Activated CD4-positive, alpha-beta T cell treated with anti-CD3 and anti-CD28 coated beads for 36 hours (primary cell): Measurements from ENCODE around the gene MARK3. TPM values are rescaled to one million over a fixed set of nuclear protein-coding genes. Genes with fewer than 3 reads are reported as not detected.

Experiments used
- ATAC-seq: fragments of 200-7000 bp; cut with Tn5 transposase; one replicate; pipeline ENCODE4 v1.10.0; 2021; ENCODE audit warnings: mild to moderate bottlenecking, moderate library complexity
- CTCF ChIA-PET: fragments of 350-600 bp; sonication (Branson Sonifier 250); formaldehyde crosslinking; loops from one replicate; lab custom pipeline; 2021; ENCODE audit warnings: antibody characterized with exemption; lab: Charles Lee
- POLR2A ChIA-PET: fragments of 350-600 bp; sonication (Branson Sonifier 250); formaldehyde crosslinking; loops from one replicate; lab custom pipeline; 2021; ENCODE audit warnings: antibody characterized with exemption, inconsistent platforms; lab: Charles Lee
- DNase-seq: peaks from one replicate; pipeline ENCODE4 v3.0.0-alpha.2; 2020
- H3K27ac Mint-ChIP-seq: one replicate; pipeline ENCODE4 v1.8.0; 2021; ENCODE audit warnings: mixed read lengths
- H3K27me3 Mint-ChIP-seq: one replicate; pipeline ENCODE4 v1.8.0; 2021; ENCODE audit warnings: mixed read lengths
- H3K36me3 Mint-ChIP-seq: one replicate; pipeline ENCODE4 v1.8.0; 2021; ENCODE audit warnings: low read depth, mixed read lengths
- H3K4me1 Mint-ChIP-seq: one replicate; pipeline ENCODE4 v1.8.0; 2021; ENCODE audit warnings: mixed read lengths
- H3K4me3 Mint-ChIP-seq: one replicate; pipeline ENCODE4 v1.8.0; 2021; ENCODE audit warnings: mild to moderate bottlenecking, moderate library complexity, mixed read lengths
- H3K9me3 Mint-ChIP-seq: one replicate; pipeline ENCODE4 v1.8.0; 2021; ENCODE audit warnings: low read depth, mixed read lengths
- intact Hi-C, 2 experiments: fragments of 100-400 bp; cut with DNase I in 1 of 2; cut with micrococcal nuclease in 1 of 2; formaldehyde crosslinking; loops; one replicate each; pipeline versions ENCODE4 v1.14.2 to v1.15.1; 2022 to 2024; cut with DNase I, micrococcal nuclease
- total RNA-seq, 2 experiments: library from RNA; stranded (reverse); gene quantifications; one replicate each; pipeline ENCODE4 v1.2.3, GENCODE V29; 2021

The MARK3 gene
- total RNA-seq, 2 experiments from 2014 or later: 57.3 to 64.9 TPM

- ChIA-PET CTCF (no interaction called here), POLR2A (interaction anchor here (0.8 kb wide), 1 partner anchor 10 kb away, joined by 3 read pairs; no protein-coding TSS in a partner anchor)
- DNase-seq (no peak), ATAC-seq (no peak)
- Mint-ChIP-seq H3K27ac (no peak overlapping the region), H3K4me1 (peaks cover 22% of the 10 kb centered on the region), H3K9me3 (no peaks in the 10 kb centered on the region), H3K36me3 (peaks cover 11% of the 10 kb centered on the region), H3K4me3 (no peak overlapping the region), H3K27me3 (no peaks in the 10 kb centered on the region)
- intact Hi-C loops: no loop called here
Observed at GRCh38 chr14:103533137-103533998, 148.2 kb downstream of the MARK3 start.

GRCh38 chr14:103533999-103534575 is 148.9 kb downstream of the MARK3 start:
- CTCF ChIA-PET: no interaction called here
- ATAC-seq: no peak
- POLR2A ChIA-PET: interaction anchor here (0.5 to 0.8 kb wide), 3 partner anchors 10 to 31 kb away, joined by 3 to 5 read pairs (median 3); no protein-coding TSS in a partner anchor
- H3K27ac Mint-ChIP-seq: no peak overlapping the region
- no peaks in the 10 kb centered on the region for H3K9me3 Mint-ChIP-seq
- H3K4me1 Mint-ChIP-seq: peaks cover 19% of the 10 kb centered on the region
- no peaks in the 10 kb centered on the region for H3K27me3 Mint-ChIP-seq
- H3K4me3 Mint-ChIP-seq: no peak overlapping the region
- intact Hi-C loops: no loop called here
- no peak for DNase-seq
- H3K36me3 Mint-ChIP-seq: peaks cover 11% of the 10 kb centered on the region

- H3K27ac Mint-ChIP-seq: no peak overlapping the region
- no peak for DNase-seq
- ChIA-PET POLR2A (interaction anchor here (0.5 to 0.7 kb wide), 2 partner anchors 11 to 30 kb away, joined by 3 to 5 read pairs; no protein-coding TSS in a partner anchor), CTCF (interaction anchor here (1.4 kb wide), 1 partner anchor 16 kb away, joined by 5 read pairs; no protein-coding TSS in a partner anchor)
- peaks cover 19% of the 10 kb centered on the region for H3K4me1 Mint-ChIP-seq
- ATAC-seq: no peak
- H3K36me3 Mint-ChIP-seq: peaks cover 9% of the 10 kb centered on the region
- no peaks in the 10 kb centered on the region for H3K27me3 Mint-ChIP-seq
- H3K4me3 Mint-ChIP-seq: no peak overlapping the region
- no peaks in the 10 kb centered on the region for H3K9me3 Mint-ChIP-seq
- intact Hi-C loops: no loop called here
Observed at GRCh38 chr14:103534576-103535061, 149.4 kb downstream of the MARK3 start.

GRCh38 chr14:103535081-103535890 is 150.1 kb downstream of the MARK3 start:
- Mint-ChIP-seq H3K4me1 (peaks cover 13% of the 10 kb centered on the region), H3K4me3 (no peak overlapping the region), H3K27ac (no peak overlapping the region), H3K27me3 (no peaks in the 10 kb centered on the region), H3K36me3 (peaks cover 6% of the 10 kb centered on the region), H3K9me3 (no peaks in the 10 kb centered on the region)
- DNase-seq (no peak), ATAC-seq (no peak)
- CTCF ChIA-PET: interaction anchor here (1.4 kb wide), 1 partner anchor 17 kb away, joined by 5 read pairs; no protein-coding TSS in a partner anchor
- intact Hi-C loops: no loop called here
- POLR2A ChIA-PET: no interaction called here

GRCh38 chr14:103535891-103536565 is 150.8 kb downstream of the MARK3 start:
- intact Hi-C loops: no loop called here
- Mint-ChIP-seq H3K36me3 (peaks cover 4% of the 10 kb centered on the region), H3K27ac (no peak overlapping the region), H3K9me3 (no peaks in the 10 kb centered on the region), H3K27me3 (no peaks in the 10 kb centered on the region), H3K4me3 (no peak overlapping the region), H3K4me1 (peaks cover 6% of the 10 kb centered on the region)
- no peak for DNase-seq
- CTCF ChIA-PET: interaction anchor here (1.4 kb wide), 1 partner anchor 17 kb away, joined by 5 read pairs; no protein-coding TSS in a partner anchor
- POLR2A ChIA-PET: no interaction called here
- no peak for ATAC-seq

- CTCF ChIA-PET: no interaction called here
- H3K4me1 Mint-ChIP-seq: peaks cover under 1% of the 10 kb centered on the region
- H3K9me3 Mint-ChIP-seq: no peaks in the 10 kb centered on the region
- H3K36me3 Mint-ChIP-seq: peaks cover under 1% of the 10 kb centered on the region
- intact Hi-C loops: no loop called here
- POLR2A ChIA-PET: interaction anchor here (0.7 kb wide), 1 partner anchor 53 kb away, joined by 3 read pairs; no protein-coding TSS in a partner anchor
- H3K4me3 Mint-ChIP-seq: no peak overlapping the region
- ATAC-seq (no peak), DNase-seq (no peak)
- no peaks in the 10 kb centered on the region for H3K27me3 Mint-ChIP-seq
- no peak overlapping the region for H3K27ac Mint-ChIP-seq
Observed at GRCh38 chr14:103536693-103537092, 151.5 kb downstream of the MARK3 start.

- ChIA-PET POLR2A (interaction anchor here (0.7 kb wide), 1 partner anchor 52 kb away, joined by 3 read pairs; no protein-coding TSS in a partner anchor), CTCF (no interaction called here)
- no peak overlapping the region for H3K4me3 Mint-ChIP-seq
- ATAC-seq (no peak), DNase-seq (no peak)
- no peaks in the 10 kb centered on the region for H3K27me3 Mint-ChIP-seq
- no peaks in the 10 kb centered on the region for H3K4me1 Mint-ChIP-seq
- no peak overlapping the region for H3K27ac Mint-ChIP-seq
- intact Hi-C loops: no loop called here
- no peaks in the 10 kb centered on the region for H3K36me3 Mint-ChIP-seq
- no peaks in the 10 kb centered on the region for H3K9me3 Mint-ChIP-seq
Observed at GRCh38 chr14:103537175-103537990, 152.2 kb downstream of the MARK3 start.

GRCh38 chr14:103538291-103539055 is 153.3 kb downstream of the MARK3 start:
- POLR2A ChIA-PET: no interaction called here
- intact Hi-C loops: no loop called here

GRCh38 chr14:103539056-103539825 is 154.0 kb downstream of the MARK3 start:
- POLR2A ChIA-PET: no interaction called here
- ATAC-seq (peak; percentile 25), DNase-seq (no peak)
- no peaks in the 10 kb centered on the region for H3K36me3 Mint-ChIP-seq
- no peaks in the 10 kb centered on the region for H3K27me3 Mint-ChIP-seq
- H3K4me3 Mint-ChIP-seq: no peak overlapping the region
- H3K27ac Mint-ChIP-seq: no peak overlapping the region
- H3K4me1 Mint-ChIP-seq: no peaks in the 10 kb centered on the region
- CTCF ChIA-PET: interaction anchor here (0.7 kb wide), 1 partner anchor 1219 kb away, joined by 3 read pairs; no protein-coding TSS in a partner anchor
- intact Hi-C loops: no loop called here
- no peaks in the 10 kb centered on the region for H3K9me3 Mint-ChIP-seq

More at GRCh38 chr14:103538291-103539055, 153.3 kb downstream of the MARK3 start:
- CTCF ChIA-PET: interaction anchor here (0.7 kb wide), 1 partner anchor 1220 kb away, joined by 3 read pairs; no protein-coding TSS in a partner anchor
- H3K9me3 Mint-ChIP-seq: no peaks in the 10 kb centered on the region
- H3K4me1 Mint-ChIP-seq: no peaks in the 10 kb centered on the region
- H3K27me3 Mint-ChIP-seq: no peaks in the 10 kb centered on the region
- H3K27ac Mint-ChIP-seq: no peak overlapping the region
- DNase-seq (no peak), ATAC-seq (no peak)
- no peak overlapping the region for H3K4me3 Mint-ChIP-seq
- no peaks in the 10 kb centered on the region for H3K36me3 Mint-ChIP-seq
